GM12801 (cell line): ENCODE measurements around the gene LTA.

Experiments used
- TF ChIP-seq, protein P1 (sequence below): IDR thresholded peaks from one replicate; pipeline ENCODE4 v1.5.1; 2011; ENCODE audit warnings: control low read depth; ENCODE audit not compliant: insufficient read length; ENCODE audit errors: extremely low read depth

Gene LTA

DNA sequence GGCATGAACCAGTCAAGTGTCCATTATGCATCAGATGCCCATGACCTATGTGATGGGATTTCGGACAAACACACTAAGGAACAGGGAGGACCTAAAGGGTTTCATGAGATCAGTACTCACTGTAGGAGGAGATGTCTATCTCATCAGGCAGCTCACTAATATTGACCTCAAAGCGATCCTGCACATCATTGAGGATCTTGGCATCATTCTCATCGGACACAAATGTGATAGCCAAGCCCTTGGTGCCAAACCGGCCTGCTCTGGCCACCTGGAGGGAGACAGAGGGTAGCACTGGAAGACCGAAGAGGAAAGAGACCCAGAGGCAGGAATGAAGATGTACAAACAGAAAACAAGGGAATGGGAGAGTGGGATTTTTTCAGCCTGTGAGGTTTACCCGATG is 41.4 kb upstream of the LTA start:
- TF ChIP-seq, protein P1, sequence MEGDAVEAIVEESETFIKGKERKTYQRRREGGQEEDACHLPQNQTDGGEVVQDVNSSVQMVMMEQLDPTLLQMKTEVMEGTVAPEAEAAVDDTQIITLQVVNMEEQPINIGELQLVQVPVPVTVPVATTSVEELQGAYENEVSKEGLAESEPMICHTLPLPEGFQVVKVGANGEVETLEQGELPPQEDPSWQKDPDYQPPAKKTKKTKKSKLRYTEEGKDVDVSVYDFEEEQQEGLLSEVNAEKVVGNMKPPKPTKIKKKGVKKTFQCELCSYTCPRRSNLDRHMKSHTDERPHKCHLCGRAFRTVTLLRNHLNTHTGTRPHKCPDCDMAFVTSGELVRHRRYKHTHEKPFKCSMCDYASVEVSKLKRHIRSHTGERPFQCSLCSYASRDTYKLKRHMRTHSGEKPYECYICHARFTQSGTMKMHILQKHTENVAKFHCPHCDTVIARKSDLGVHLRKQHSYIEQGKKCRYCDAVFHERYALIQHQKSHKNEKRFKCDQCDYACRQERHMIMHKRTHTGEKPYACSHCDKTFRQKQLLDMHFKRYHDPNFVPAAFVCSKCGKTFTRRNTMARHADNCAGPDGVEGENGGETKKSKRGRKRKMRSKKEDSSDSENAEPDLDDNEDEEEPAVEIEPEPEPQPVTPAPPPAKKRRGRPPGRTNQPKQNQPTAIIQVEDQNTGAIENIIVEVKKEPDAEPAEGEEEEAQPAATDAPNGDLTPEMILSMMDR, result no peak

DNA sequence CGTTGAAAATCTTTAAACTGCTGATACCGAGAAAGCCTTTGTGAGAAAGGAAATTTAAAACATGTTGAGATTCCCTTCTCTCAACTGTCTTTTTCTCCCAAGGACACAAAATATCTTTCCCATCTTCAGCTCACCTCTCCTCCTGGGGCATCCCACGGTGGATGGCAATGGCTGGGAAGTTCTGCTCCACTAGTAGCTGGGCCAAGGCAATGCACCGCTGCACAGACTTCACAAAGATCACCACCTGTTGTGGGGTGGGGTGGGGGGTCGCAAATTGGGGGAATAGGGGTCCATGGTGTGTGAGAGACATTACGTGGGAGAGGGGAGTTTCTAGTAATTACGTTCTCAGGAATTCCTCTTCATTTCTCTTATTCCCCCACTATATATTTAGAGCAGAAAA is 40.9 kb upstream of the LTA start:
- TF ChIP-seq, protein P1, result no peak

DNA sequence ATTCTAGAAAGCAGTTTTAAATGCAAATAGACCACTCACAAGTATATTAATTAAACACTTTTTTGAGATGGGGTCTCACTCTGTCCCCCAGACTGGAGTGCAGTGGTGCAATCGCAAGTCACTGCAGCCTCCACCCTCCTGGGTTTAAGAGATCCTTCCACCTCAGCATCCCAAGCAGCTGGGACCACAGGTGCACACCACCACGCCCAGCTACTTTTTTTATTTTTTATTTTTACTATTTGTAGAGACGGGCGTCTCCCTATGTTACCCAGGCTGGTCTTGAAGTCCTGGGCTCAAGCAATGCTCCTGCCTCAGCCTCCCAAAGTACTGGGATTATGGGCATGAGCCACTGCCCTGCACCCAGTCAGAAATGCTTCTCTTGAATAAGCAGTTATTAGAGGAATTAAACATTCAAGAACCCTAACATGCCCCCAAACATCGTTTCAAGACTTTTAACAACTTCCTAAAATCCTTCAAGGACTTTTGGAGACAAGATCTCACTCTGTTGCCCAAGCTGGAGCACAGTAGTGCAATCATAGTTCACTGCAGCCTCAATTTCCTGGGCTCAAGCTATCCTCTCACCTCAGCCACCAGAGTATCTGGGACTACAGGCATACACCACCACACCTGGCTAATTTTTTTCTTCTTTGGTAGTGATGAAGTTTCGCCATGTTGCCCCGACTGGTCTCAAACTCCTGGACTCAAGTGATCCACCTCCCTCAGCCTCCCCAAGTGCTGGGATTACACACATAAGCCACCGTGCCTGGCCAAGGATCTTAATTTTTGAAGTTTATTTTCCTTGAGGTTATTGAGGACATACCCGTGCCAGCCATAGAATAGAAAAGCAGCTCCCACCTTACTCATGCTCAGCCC is 40.1 kb upstream of the LTA start:
- TF ChIP-seq, protein P1, result no peak

DNA sequence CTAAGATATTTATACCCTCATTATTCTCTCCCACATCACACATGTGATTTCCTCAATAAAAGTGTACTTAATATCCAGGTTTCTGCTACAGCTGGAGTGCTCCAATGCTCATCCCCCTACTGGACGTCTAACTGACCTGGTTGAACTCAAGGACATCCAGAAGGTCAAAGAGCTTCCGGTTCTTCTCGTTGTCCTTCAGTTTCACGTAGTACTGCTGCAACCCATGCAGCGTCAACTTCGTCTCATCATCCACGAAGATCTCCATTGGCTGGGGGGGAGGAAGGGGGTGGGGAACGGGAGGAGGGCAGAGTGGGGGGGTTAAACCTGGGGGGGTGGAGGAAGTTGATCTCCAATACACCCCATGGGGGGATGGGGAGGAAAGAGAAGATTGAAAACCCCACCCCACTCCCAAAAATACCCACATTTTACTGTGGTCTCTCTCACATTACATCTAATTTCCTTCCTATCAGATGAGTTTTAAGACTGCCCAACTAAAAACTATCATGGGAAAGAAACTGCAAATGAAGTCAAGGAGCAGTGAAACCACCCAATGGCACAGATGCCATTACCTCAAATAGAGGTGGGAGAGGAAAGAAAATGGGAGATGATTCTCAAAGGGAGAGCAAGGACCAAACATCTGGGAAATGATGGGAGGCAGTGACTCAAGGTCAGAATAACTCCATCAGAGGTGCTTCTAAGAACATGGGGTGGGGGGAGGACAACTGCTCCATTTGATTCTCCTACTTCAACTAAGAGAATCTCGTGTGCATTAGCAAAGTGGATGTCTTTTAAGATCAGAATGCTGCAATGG is 39.2 kb upstream of the LTA start:
- TF ChIP-seq, protein P1, result no peak

DNA sequence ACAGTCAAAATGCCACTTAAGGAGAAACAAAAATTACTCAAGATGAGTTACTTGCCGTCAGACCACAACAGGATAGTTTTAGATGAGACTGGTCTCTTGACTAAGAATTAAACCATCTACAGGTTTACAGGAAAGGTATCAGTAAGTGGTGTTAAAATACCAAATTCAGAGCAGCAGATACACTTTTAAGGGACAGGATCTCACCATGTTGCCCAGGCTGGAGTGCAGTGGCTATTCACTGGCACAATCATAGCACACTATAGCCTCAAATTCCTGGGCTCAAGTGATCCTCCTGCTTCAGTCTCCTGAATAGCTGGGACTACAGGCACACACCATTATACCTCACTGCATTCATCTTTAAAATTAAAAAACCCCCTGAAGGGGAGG is 38.6 kb upstream of the LTA start:
- TF ChIP-seq, protein P1, result no peak

DNA sequence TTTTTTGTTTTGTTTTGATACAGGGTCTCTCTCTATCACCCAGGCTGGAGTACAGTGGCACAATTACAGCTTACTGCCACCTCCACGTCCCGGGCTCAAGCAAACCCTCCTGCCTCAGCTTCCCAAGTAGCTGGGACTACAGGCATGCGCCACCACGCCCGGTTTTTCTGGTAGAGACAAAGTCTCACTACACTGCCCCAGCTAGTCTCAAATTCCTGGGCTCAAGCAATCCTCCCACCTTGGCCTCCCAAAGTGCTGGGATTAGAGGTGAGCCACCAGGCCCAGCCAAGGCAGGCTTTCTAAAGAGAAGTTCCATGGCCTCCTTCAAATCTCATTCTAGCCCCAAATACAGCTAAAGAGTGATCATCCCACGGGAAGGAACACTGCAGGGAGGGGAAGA is 38.1 kb upstream of the LTA start:
- TF ChIP-seq, protein P1, result no peak

DNA sequence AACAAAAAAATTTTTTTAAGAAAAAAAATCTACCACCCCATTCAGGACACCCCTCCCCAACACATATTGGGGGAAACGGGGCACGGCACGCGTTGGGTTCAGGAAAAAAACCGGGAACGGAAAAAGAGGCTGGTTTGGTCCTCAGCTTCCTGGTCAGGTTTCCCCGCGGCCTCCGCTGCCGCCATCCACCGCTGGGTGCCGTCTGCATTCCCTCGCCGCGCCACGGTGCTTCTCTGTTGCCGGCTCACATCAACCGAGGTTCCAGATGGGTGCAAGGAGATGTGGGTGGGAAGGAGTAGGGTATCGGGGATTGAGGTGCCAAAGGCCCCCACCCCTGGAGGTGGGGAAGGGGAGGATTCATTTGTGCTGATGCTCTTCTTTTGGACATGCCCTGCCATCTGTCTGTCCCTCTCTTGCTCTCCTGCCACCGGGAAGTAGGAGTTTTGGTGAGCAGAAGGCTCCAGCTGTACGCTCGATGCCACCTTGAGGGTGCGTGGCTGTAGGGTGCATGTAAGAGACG is 37.5 kb upstream of the LTA start:
- TF ChIP-seq, protein P1, result no peak
